Hippocampal formation (tissue), 2 donors: ENCODE data around the gene SND1.

Source experiments
- DNase-seq, 2 donors: peaks; one replicate each; lab custom pipeline; 2025; lab: John Stamatoyannopoulos, UW

The SND1 gene

DNA sequence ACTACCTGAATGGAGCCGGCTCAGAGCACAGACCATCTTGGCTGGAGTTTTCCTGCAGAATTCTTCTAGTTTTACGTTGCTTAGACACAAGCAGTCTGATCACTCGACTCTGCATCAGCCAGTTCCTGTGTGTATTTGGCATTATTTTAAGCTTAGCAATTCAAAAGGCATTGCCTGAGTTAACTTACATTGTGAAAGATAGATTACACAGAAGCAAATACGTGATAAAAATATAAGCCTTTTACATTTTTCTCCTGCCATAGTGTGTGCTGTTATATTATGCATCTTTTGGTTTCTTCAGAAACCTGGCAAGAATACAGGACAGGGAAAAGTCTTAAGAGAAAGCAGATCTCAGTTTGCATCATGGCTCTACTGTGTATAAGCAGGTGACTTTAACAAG, 281.2 kb downstream of the SND1 start:
- DNase-seq = peak in 1 of 2 donors; percentile 52

- DNase-seq = no peak
Observed at GRCh38 chr7:127934711-127935110, 282.7 kb downstream of the SND1 start.

GRCh38 chr7:127935847-127936376, 283.9 kb downstream of the SND1 start:
- DNase-seq = no peak

- DNase-seq = no peak
Observed at GRCh38 chr7:127937066-127937680, 285.2 kb downstream of the SND1 start.

GRCh38 chr7:127938588-127938987, 286.6 kb downstream of the SND1 start:
- no peak for DNase-seq

- no peak for DNase-seq
Observed at GRCh38 chr7:127940381-127941160, 288.6 kb downstream of the SND1 start.

DNA sequence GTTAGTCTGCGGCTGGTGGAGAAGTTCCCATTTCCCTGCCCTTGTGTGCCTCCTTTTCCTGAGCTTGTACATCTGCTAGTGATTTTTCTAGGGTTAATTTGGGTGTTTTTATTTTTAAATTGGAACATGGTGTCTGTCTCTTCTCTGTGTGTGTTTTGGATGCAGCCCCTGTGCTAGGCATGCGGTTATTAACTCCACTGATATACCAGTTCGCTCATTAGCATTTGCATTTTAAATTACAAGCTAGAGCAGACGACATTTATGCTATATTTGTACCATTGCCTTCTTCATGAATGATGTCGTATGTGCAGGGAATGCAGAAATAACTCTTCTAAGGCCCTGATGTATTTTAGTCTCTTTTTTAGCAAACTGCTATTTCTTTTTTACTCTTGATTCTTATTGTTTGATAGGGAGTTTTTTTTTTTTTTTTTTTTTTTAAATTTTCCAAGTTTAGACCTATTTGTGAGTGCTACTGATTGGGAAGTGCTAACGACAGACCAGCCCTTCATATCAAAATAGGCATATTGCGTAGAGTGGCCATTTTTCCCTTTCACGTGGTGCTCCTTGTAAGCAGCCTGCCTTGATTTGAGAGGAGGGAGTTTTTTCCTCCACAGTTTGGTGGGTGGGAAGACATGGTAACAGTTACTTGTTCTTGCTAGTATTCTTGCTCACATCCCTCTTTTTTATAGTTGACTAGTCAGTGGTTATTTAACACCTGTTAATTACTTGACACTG, 289.6 kb downstream of the SND1 start:
- DNase-seq = no peak

DNA sequence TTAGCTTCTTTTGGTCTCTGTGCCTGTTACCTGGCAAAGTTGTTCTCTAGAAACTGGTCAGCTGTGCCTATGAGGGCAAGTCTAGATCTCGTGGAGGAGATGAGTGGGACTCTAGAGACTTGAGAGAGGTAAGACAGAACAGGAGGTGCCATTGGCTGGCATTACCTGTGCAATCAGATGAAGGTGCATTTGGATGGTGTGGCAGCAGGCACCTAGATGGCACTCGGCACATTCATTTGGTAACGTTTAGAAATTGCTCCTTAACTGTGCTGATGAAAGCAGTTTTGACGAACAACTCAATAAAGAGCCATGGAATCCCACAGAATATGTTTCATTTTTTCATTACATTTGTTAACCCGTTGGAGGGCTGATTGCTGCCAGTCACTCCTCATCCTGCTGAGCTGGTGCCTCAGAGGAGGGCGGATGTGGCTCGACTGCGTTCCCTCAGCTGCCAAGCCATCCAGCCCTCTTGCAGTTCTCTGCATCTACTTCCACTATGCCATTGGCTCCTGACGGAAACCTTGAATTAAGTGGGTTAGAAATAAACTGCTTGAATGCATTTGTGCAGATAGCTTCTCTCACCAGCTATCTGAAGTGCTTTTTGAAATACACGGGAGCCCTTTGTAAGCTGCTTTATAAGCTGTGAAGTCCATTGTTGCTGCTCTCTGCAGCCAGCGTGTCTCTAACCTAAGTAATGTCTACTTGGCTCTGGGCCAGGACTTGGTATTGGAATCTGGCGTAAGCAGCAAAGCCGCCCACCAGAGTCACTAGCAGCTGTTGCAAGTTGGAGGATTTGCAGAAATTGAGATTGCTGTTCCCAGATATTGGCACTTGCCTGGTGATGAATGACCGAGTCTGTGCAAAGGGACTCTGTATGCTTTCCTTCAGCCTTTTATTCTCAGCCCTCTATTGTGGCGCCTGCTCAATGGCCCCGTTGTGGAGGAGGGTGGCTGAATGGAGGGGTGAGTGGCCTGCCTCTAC, 291.8 kb downstream of the SND1 start:
- peak; percentile 84 to 90 for DNase-seq

- DNase-seq = no peak
Observed at GRCh38 chr7:127946111-127946510, 294.1 kb downstream of the SND1 start.

GRCh38 chr7:127946847-127947246, 294.9 kb downstream of the SND1 start:
- DNase-seq = no peak

DNA sequence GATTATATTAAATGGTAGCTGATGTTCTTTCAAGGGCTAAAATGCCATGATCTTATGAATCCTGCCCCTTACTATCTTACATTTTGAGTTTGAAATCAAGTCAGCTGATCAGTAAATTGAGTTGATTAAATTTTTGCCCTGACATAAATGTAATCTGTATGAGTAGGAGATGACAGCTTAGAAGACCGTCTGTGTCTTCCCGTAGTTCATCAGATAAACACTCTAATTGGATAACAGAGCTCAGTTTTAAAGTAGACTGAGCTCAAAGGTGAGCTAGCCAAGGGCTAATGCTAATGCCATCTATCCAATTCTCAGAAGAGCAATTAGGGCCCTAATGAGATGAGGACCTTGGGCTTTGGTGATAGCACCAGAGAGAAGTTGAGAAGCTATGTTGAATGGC, 296.3 kb downstream of the SND1 start:
- DNase-seq = no peak

DNA sequence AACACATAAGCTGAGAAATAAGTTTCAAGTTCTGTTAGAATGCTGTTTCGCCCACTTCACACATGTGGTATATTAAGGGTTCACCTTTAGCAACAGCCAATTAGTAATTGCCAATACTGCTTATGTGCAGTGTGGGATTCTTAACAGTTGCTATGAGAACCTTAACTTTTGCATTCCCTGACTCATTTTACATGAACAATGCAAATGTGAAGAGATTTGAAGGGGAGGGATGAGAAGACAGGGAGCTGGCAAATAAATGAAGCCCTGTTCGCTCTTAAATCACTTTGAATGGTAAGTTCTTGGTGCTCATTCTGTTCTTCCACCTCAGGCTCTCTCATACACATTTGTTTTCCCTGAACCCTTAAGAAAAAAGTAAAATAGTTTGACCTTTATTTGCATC, 296.9 kb downstream of the SND1 start:
- DNase-seq = no peak

- DNase-seq = no peak
Observed at GRCh38 chr7:127949769-127950222, 297.8 kb downstream of the SND1 start.

DNA sequence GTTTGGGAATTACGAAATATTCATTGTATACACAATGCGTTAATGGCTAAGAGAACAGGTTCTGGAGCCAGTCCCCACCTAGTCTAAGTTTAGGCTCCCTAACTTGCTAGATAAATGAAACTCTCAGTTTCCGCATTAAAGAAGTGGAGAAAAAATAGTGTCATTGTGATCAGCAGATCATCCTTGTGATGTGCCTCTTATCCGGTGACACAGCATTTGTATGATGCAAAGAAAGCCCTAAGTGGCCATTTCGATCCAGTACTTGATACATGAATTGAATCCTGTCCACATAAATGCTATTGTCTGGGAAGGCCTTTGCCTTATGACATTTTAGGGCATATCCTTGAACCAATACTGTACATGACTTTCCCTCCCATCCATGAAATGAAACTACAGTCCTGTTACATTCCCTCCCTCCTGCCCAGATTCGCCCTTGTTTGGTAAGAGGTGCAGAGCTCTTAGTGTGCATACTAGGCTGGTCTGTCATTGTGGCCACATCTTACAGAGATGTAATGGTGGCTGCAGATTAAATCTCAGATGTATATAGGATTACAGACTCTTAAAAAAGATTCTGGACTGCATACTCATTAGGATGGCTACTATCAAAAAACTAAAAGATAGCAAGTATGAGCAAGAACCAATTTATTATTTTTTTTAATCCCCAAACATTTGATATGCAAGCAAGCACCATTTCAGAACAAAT, 298.4 kb downstream of the SND1 start:
- no peak for DNase-seq

DNA sequence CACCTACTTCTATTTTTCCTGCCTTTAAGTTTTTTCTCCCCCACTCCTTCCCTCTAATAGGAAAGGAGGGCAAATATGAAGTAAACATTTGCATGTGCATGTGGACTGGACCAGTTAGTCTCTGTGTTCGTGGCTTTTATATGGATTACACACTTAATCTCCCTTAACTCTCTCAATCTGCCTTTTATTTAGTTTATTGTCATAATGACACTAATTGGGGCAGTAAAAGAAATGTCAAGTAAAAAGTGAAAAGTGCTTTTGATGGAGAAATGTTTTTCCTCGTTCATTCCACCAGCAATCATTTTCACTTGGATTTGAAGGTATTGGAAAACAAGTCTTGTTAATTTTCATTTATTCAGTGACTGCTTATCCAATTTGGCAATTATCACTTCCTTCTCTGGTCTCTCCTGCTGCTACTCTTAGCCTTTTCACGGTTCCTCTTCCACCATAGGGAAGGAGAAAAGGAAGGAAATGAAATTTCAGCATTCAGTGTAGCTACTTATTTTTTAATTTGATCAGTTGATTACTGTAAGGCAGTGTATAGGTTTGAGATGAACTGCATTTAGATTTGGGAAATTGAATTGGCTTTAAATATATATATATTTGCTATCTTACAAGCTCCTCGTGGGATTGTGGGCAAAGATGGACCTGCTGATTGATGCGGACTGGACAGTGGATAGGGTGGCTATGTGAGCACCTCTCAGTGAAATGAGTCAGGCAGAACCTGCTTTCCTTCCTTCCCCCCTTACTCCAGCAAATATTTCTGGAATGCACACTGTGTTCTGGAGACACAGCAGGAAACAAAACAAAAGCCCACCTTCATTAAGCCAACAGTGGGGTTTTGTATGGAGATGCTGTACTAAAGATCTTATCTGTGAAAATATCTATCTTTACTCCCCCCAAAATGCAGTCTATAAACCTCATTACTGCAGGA, 301.7 kb downstream of the SND1 start:
- no peak for DNase-seq

DNA sequence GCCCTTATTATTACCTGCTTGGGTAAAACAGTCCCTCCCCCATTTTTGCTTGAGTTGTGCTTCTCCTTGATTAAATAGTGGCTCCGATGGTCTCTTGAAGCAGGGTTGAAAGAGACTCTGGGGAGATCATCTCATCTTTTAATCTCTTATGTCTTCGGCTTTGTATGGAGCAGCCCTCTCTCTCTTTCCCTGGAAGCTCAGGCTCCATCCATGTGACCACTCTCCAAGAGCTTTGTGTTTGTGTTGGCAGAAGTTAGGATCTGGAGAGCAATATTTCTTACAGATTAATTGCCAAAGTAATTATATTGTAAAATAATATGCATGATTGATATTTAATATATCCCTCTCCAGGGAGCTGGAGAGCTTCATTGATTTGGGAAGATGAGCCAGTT, 302.4 kb downstream of the SND1 start:
- no peak for DNase-seq

DNA sequence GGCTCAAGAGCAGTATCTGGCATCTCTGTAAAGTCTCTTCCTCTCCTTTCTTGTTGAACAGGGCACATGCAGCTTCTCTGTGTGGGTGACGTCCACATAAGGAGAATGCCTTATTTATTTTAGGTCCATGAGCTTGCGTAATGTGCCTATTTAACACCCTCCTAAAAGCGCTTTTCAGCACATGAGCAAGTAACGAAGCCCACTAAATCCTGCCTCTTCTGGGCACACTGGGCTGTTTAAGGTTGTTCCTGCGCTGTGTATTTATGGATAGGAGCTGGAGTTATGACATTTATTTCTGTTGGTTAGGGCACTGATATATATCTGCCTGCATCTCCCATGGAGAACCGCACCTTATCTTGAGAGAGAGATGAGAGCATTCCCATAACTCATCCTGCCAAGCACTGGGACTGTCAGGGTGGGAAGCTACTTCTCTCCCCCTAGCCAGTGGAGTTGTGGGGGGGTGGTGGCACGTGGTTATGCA, 303.1 kb downstream of the SND1 start:
- no peak for DNase-seq

DNA sequence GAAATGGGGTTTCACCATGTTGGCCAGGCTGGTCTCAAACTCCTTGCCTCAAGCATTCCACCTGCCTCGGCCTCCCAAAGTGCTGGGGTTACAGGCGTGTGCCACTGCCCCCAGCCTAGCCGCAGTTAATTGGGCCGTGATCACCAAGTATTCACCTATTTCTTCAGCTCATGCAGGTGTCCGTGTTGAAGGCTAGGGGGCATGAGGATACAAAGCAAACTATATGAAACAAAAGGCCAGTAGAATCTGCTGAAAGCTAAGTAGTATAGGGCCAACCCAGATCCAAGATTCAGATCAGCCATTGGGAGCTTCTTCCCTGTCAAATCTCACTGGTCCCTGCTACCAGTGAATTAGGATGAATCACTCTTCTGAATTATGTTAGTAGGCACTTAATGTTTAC, 305.9 kb downstream of the SND1 start:
- DNase-seq = no peak

GRCh38 chr7:127959770-127960169, 307.8 kb downstream of the SND1 start:
- no peak for DNase-seq
